Esophagus muscularis mucosa (tissue), 4 donors: ENCODE measurements around the gene DRD3.

Experiments
- CTCF ChIP-seq, 3 experiments: fragments of 200-600 bp in 2 of 3; fragments of 450-650 bp in 1 of 3; sonication (generic) in 2 of 3; IDR thresholded peaks; one replicate each; pipeline ENCODE4 v1.5.1; 2017 to 2019; ENCODE audit warnings: antibody characterized with exemption in 3 of 3, mild to moderate bottlenecking in 2 of 3, moderate library complexity in 1 of 3
- EP300 ChIP-seq: sonication (generic); formaldehyde crosslinking; IDR thresholded peaks from one replicate; pipeline ENCODE4 v1.6.1; 2017; ENCODE audit warnings: antibody characterized with exemption
- POLR2A ChIP-seq: fragments of 450-650 bp; IDR thresholded peaks from one replicate; pipeline ENCODE4 v1.6.1; 2017; ENCODE audit warnings: antibody characterized with exemption, moderate library complexity, mild to moderate bottlenecking, low read depth
- POLR2AphosphoS5 ChIP-seq, 2 donors: sonication (generic); formaldehyde crosslinking; IDR thresholded peaks; one replicate each; pipeline ENCODE4 v1.6.1; 2017; ENCODE audit warnings: antibody characterized with exemption in 2 of 2

- TF ChIP-seq EP300 (no peak), CTCF (IDR thresholded peaks at IDR 0.05) (no peak), POLR2AphosphoS5 (IDR thresholded peaks at IDR 0.05) (no peak), POLR2A (no peak)
Observed at GRCh38 chr3:114227076-114227475, 48.2 kb upstream of the DRD3 start.
